Heart left ventricle (tissue), 16 donors: Measurements from ENCODE around the gene SRP54. TPM values are rescaled to one million over a fixed set of nuclear protein-coding genes. Genes with fewer than 3 reads are reported as not detected.

Experiments
- ATAC-seq, 4 donors: fragments of 200-7000 bp; cut with Tn5 transposase; one replicate each; pipeline ENCODE4 v1.9.1; 2020 to 2022; ENCODE audit warnings: moderate library complexity in 4 of 4, mild to moderate bottlenecking in 3 of 4, moderate number of reproducible peaks in 1 of 4
- DNase-seq, 5 donors: peaks; one replicate each; pipeline ENCODE4 v3.0.0-alpha.2; 2020
- H3K27ac ChIP-seq, 12 donors: fragments of 200-600 bp; sonication (generic) in 4 of 12; one replicate each; pipeline versions ENCODE4 v1.5.0 to v1.8.0; 2016 to 2022; ENCODE audit warnings: mild to moderate bottlenecking in 2 of 12
- H3K27me3 ChIP-seq, 9 donors: fragments of 200-600 bp; sonication (generic) in 2 of 9; one replicate each; pipeline versions ENCODE4 v1.5.1 to v1.8.0; 2016 to 2022; ENCODE audit warnings: mild to moderate bottlenecking in 3 of 9
- H3K36me3 ChIP-seq, 9 donors: fragments of 200-600 bp; sonication (generic) in 2 of 9; one replicate each; pipeline versions ENCODE4 v1.5.0 to v1.8.0; 2018 to 2022; ENCODE audit warnings: mild to moderate bottlenecking in 2 of 9
- H3K4me1 ChIP-seq, 12 donors: fragments of 200-600 bp; sonication (generic) in 4 of 12; one replicate each; pipeline versions ENCODE4 v1.5.0 to v1.8.0; 2016 to 2022; ENCODE audit warnings: mild to moderate bottlenecking in 3 of 12
- H3K4me3 ChIP-seq, 12 donors: fragments of 200-600 bp; sonication (generic) in 4 of 12; one replicate each; pipeline versions ENCODE4 v1.5.0 to v1.8.0; 2017 to 2022; ENCODE audit warnings: mild to moderate bottlenecking in 9 of 12, moderate library complexity in 4 of 12
- H3K9me3 ChIP-seq, 12 donors: fragments of 200-600 bp; sonication (generic) in 4 of 12; one replicate each; pipeline versions ENCODE4 v1.5.0 to v1.8.0; 2016 to 2022; ENCODE audit warnings: mild to moderate bottlenecking in 1 of 12
- CTCF ChIP-seq, 12 donors: fragments of 200-600 bp; sonication (generic) in 4 of 12; IDR thresholded peaks; one replicate each; pipeline versions ENCODE4 v1.5.0 to v1.8.0; 2018 to 2022; ENCODE audit warnings: antibody characterized with exemption in 12 of 12, mild to moderate bottlenecking in 5 of 12
- POLR2A ChIP-seq, 2 donors: fragments of 450-650 bp; IDR thresholded peaks; one replicate each; pipeline ENCODE4 v1.6.1; 2017; ENCODE audit warnings: antibody characterized with exemption in 2 of 2, mild to moderate bottlenecking in 2 of 2, moderate library complexity in 2 of 2
- WGBS, 4 donors: extraction: QIAGEN DNeasy Blood & Tissue Kit in 2 of 4; methylation state at CpG; one replicate each; pipeline versions ENCODE4 v1.1.5 to v1.1.7; 2013 to 2018; 5-methylcytosine and 5-hydroxymethylcytosine counted together
- intact Hi-C, 10 donors: fragments of 100-400 bp; cut with DNase I; formaldehyde crosslinking; loops; one replicate each; pipeline versions ENCODE4 v1.11.1 to v1.14.2; 2022
- polyA plus RNA-seq, 2 donors: library from polyadenylated mRNA; stranded (reverse); fragments of 200-250 nt; gene quantifications; one replicate each; pipeline ENCODE4 v1.2.3, GENCODE V29; 2013
- total RNA-seq, 9 donors: library from RNA; depleted of rRNA in 2 of 9; stranded (reverse); fragments of >200 nt in 2 of 9; fragmentation: NEBNext Ultra II Directional in 3 of 9; extraction: Animal tissue kit (Norgen Biotek cat#: 25700) in 3 of 9; gene quantifications; one replicate each; pipeline versions ENCODE4 v1.1.0 to v1.2.4, GENCODE V29; 2016 to 2023
- donor health status: ischemic (EF 13 %, LVEDD 7.1; RV severe dilation, severe dysfunction).
- donor health status: healthy with polysubstance abuse.
- donor health status: DM: no; HTN: yes; CAD: no.
- donor health status: DM: no; HTN: no; CAD: no.
- donor health status: ischemic (EF 25% LVEDD 6.9; RV normal size, moderate dysfunction).
- donor health status: ischemic (EF 25% LVEDD 5.7; RV mildly dilated, moderate dysfunction).
- donor health status: healthy.
- donor health status: DM: yes; HTN: yes; CAD: no.
- donor health status: ischemic (EF 35%, LVEDD 5.7; RV mildly dilated, moderate dysfunction).
- donor health status: nonischemic (EF 11% LVEDD 7.7; RV severe dilation, severe dysfunction).
- donor health status: DM: yes; HTN: yes; CAD: no.
- donor health status: PGD.
- donor health status: ischemic (EF 29% LVEDD 5.4; RV normal size, mild dysfunction).
- donor health status: nonischemic (EF 23%, LVEDD 6.1; RV moderate dilation, normal function).

Gene SRP54
- total and polyA plus RNA-seq, 11 donors: 16.0 to 53.3 (median 34.0) TPM

- DNase-seq: no peak
- Histone ChIP-seq H3K4me1 (peaks cover 0 to 4% (median 0%) of the 10 kb centered on the region in 12 donors), H3K4me3 (no peak overlapping the region), H3K9me3 (no peaks in the 10 kb centered on the region), H3K27ac (no peak overlapping the region), H3K36me3 (peaks cover 0 to 87% (median 69%) of the 10 kb centered on the region in 9 donors), H3K27me3 (no peaks in the 10 kb centered on the region)
- no peak for TF ChIP-seq CTCF (IDR thresholded peaks at IDR 0.05)
- TF ChIP-seq POLR2A (IDR thresholded peaks at IDR 0.05): no peak
- no peak for ATAC-seq
- 78 to 87% (median 81%) methylated on average over 1 of the region's 1 CpG for whole genome bisulfite sequencing, 4 donors
- intact Hi-C loops: no loop called here
These were observed 90.7 kb downstream of the SRP54 start for GRCh38 chr14:35073486-35073885.

- DNase-seq (no peak), ATAC-seq (no peak)
- intact Hi-C loops: no loop called here
- H3K4me3 ChIP-seq: no peak overlapping the region
- no peak overlapping the region for H3K27ac ChIP-seq
- H3K27me3 ChIP-seq: no peaks in the 10 kb centered on the region
- 87 to 98% (median 98%) methylated on average over 2 of the region's 2 CpGs for WGBS, 4 donors
- H3K4me1 ChIP-seq: peaks cover 0 to 4% (median 0%) of the 10 kb centered on the region in 12 donors
- TF ChIP-seq POLR2A (IDR thresholded peaks at IDR 0.05) (no peak), CTCF (IDR thresholded peaks at IDR 0.05) (no peak)
- peaks cover 0 to 94% (median 80%) of the 10 kb centered on the region in 9 donors for H3K36me3 ChIP-seq
- H3K9me3 ChIP-seq: no peaks in the 10 kb centered on the region
These were observed 95.3 kb downstream of the SRP54 start for GRCh38 chr14:35078082-35078481.

Other genes starting within 250 kb of the SRP54 start
- 10 to 100 TPM in 2 of 9 donors, 1 to 10 TPM in 7; 3.8 to 20.3 (median 6.5) TPM for gene BAZ1A, start 107.6 kb upstream of the SRP54 start, total RNA-seq
- 1 to 10 TPM; 5.1 to 8.8 TPM for gene BAZ1A, start 107.6 kb upstream of the SRP54 start, polyA plus RNA-seq
- gene FAM177A1, start 63.3 kb downstream of the SRP54 start, total RNA-seq: 100 to 1,000 TPM in 4 of 9 donors, 10 to 100 TPM in 5; 56.3 to 129 (median 98.8) TPM
- 10 to 100 TPM; 58.5 to 77.1 TPM for gene FAM177A1, start 63.3 kb downstream of the SRP54 start, polyA plus RNA-seq
- 10 to 100 TPM; 15.2 to 37.3 (median 28.5) TPM for gene PPP2R3C, start 139.0 kb downstream of the SRP54 start, total RNA-seq
- gene PPP2R3C, start 139.0 kb downstream of the SRP54 start, polyA plus RNA-seq: 10 to 100 TPM; 25.0 to 34.3 TPM
- 10 to 100 TPM; 18.0 to 25.8 (median 21.1) TPM for gene PRORP, start 139.6 kb downstream of the SRP54 start, total RNA-seq
- gene PRORP, start 139.6 kb downstream of the SRP54 start, polyA plus RNA-seq: 10 to 100 TPM in 1 of 2 donors, 1 to 10 TPM in 1; 8.3 to 23.0 TPM